Activated T-helper 1 cell treated with Interleukin-2 at 50 U/mL for 16 hours (primary cell): Measurements from ENCODE around the gene ING1.
"Not testable (repeated sequence)": the region's sequence is repeated elsewhere in the genome, so short reads cannot be mapped to it uniquely, and the experiment has no call there.

Experiments used
- DNase-seq: peaks from one replicate; pipeline ENCODE4 v3.0.0-alpha.2; 2020; ENCODE audit warnings: low read depth

Gene ING1, protein sequence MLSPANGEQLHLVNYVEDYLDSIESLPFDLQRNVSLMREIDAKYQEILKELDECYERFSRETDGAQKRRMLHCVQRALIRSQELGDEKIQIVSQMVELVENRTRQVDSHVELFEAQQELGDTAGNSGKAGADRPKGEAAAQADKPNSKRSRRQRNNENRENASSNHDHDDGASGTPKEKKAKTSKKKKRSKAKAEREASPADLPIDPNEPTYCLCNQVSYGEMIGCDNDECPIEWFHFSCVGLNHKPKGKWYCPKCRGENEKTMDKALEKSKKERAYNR

DNA sequence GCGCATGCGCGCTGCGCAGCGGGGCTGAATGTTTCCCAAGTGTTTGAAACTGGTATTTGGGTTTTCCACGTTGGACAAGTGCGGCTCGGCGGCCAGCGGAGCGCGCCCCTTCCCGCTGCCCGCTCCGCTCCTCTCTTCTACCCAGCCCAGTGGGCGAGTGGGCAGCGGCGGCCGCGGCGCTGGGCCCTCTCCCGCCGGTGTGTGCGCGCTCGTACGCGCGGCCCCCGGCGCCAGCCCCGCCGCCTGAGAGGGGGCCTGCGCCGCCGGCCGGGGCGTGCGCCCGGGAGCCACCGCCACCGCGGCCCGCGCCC lies at the start of gene ING1:
ING1 (plus strand) TSS at position 59 of the 311 bp plus-strand sequence. CDS start 450 bp downstream, outside the sequence.
- DNase-seq: no peak

DNA sequence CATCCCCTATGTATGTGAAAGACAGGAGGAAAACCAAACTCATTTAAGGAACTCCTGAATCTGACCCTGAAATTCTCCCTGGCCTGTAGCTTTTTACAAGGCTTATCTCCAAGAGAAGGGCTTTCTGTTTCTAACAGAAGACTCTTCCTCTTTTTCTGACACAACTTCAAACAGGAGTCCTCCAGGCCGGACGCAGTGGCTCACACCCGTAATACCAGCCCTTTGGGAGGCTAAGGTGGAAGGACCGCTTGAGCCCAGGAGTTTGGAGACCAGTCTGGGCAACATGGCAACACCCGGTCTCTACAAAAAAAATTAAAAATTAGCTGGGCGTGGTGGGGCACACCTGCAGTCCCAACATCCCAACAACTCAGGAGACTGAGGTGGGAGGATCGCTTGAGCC lies 49.5 kb upstream of the ING1 start:
- DNase-seq: no peak

DNA sequence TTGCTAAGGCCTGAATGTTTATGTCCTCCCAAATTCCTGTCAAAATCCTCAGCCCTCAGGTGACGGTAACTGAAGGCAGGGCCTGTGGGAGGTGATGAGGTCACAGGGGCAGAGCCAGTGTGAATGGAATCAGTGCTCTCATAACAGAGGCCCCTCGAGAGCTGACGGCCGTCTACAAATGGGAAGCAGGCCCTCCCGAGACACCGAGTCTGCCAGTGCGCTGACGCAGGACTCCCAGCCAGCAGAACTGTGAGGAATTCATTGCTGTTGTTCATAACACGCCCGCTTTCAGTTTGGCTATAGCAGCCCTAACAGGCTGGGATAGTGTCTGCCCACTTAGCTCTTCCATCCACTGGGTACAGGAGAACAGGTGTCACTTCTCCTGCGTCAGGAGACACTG lies 48.8 kb upstream of the ING1 start:
- DNase-seq: no peak

DNA sequence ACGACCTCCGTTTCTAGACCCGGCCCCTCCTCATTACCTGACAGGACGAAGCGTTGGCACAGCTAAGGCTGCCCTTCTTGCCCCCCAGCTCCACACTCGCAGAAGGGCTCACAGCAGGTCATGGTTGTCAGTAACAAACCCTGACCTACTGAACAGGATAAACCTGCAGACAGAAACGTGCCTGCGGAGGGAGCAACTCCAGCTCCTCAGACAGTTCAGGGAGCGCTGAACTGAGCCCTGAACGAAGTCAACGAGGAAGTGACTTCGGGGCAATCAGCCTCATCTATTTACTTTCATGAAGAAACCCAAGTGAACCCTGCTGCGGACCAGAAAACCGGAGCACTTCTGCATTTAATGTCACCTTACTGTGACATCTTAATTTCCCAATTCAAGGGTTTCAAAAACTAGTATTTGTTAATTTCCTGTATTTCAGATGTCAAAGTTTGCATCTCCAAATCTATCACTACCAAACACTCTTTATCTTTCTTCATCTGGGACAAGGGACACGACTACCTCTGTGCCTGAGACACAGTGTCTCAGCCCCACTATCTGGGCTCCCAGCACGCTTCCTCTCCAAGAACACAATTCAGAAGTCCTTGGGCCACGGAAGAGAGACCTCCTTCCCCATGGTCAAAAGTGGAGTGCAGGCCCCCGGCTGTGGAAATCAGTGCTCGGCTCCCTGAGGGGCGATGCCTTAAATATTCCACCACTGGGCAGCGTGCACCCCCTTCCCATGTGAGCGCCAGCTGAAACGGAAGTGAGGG lies 47.8 kb upstream of the ING1 start:
- DNase-seq: no peak

DNA sequence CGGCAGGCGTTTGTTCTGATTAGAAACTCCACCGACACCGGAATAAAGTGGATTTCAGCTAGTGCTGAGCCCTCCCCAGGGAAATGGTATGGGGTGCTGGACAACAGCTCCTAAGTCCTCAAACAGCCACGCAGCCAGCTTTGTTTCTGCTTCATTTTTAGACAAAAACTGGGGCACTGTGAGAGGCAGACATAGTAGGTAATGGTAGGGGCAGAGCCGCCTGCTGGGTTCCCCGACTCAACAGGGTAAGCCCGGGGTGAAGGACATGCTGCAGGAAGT lies 47.3 kb upstream of the ING1 start:
- no peak for DNase-seq

DNA sequence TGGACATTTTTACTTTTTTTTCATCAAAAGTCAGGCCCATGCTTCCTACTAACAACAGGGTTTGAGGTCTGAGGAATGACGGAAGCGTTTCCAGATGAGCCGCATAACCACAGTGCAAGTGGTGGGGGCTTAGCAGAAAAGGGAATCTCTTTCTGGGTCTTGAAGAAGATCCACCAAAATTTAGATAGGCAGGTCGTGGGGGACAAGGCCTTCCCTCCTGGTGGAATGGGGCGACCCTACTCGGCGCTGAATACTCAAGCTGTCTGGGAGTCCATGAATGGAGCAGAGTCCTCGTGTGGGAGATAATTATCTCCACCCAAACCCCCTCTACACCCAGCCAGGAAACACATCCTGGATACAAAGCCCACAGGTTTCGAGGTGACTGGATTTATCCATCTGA lies 44.5 kb upstream of the ING1 start:
- DNase-seq: no peak

DNA sequence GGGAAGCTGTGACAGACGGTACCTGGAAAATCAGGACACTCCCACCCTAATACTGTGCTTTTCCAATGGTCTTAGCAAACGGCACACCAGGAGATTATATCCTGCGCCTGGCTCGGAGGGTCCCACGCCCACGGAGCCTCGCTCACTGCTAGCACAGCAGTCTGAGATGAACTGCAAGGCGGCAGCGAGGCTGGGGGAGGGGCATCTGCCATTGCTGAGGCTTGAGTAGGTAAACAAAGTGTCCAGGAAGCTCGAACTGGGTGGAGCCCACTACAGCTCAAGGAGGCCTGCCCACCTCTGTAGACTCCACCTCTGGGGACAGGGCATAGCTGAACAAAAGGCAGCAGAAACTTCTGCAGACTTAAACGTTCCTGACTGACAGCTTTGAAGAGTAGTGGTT lies 43.7 kb upstream of the ING1 start:
- DNase-seq: not testable (repeated sequence)

DNA sequence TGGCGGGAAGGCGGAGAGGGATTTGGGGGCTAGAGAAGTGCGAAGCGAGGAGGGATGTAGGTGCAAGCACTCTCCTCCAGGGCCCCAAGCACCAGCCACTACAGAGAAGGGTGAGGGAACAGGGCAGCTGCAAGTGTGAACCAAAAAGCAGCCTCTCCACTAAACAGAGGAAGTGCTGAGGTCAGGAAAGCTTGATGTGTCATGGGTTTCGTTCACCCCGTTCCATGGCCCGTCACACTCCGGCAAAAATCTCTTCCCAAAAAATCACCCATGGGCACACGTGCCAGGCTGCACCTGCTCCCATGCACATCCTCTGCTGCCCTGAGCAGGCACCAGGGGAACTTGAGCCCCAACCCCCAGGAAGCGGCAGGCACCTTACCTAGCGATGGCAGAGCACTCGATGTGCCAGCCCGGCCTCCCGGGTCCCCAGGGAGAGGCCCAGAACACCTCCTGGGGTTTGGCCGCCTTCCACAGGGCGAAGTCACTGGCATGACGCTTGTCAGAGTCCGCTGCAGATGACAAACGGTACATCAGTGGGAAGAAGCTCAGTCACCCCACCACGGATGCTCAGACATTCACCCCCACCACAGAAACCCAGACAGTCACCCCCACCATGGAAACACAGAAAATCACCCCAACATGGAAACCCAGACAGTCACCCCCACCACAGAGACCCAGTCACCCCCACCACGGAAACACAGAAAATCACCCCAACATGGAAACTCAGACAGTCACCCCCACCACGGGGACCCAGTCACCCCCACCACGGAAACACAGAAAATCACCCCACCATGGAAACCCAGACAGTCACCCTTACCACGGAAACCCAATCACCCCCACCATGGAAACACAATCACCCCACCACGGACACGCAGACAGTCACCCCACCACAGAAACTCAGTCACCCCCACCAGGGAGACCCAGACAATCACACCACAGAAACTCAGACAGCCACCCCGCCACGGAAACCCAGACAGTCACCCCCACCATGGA lies 36.6 kb upstream of the ING1 start:
- DNase-seq: no peak

DNA sequence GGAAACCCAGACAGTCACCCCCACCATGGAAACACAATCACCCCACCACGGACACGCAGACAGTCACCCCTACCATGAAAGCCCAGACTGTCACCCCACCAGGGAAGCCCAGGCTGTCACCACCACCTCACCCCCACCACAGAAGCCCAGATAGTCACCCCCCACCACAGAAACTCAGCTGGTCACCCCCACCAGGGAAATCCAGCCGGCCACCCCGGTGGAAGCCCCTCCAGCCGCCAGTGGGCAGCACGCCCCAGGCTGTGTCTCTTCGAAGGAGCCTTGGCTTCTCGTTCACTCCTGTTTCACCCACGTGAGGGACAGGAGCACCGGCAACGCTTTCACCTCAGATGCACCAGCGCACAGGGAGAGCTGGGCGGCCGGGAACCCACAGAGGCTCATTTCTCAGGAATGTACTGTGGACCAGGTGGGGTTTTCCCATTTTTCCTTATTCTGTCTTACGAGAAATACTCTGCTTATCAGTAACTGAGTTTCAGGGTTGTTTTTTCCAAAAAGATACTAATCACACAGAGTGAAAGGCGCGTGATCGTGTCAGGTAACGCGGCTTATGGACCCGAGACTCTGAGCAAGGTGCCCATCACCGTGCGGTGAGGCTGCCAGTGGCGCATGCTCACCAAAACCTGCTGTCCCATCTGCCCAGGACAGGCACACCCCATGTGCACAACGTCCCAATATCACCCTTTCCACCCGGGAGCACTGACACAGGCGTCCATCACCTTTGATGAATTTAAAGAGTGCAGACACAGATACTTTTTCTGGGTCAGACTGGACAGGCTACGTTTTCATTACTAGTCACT lies 35.6 kb upstream of the ING1 start:
- no peak for DNase-seq

DNA sequence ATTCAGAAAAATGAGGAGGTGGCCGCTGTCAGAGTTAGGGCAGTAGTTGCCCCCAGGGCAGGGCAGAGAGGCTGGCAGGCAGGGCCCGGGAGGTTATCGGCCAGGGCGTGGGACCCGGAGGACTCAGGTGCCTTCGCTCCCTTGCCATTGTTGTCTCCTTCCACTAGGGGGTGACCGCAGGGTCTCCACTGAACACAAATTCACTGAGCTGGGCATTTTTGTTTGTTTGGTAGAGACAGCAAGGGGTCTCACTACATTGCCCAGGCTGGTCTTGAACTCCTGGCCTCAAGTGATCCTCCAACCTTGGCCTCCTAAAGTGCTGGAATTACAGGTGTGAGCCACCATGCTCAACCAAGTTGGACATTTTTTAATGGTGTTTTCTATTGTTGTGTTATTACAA lies 32.6 kb upstream of the ING1 start:
- no peak for DNase-seq

DNA sequence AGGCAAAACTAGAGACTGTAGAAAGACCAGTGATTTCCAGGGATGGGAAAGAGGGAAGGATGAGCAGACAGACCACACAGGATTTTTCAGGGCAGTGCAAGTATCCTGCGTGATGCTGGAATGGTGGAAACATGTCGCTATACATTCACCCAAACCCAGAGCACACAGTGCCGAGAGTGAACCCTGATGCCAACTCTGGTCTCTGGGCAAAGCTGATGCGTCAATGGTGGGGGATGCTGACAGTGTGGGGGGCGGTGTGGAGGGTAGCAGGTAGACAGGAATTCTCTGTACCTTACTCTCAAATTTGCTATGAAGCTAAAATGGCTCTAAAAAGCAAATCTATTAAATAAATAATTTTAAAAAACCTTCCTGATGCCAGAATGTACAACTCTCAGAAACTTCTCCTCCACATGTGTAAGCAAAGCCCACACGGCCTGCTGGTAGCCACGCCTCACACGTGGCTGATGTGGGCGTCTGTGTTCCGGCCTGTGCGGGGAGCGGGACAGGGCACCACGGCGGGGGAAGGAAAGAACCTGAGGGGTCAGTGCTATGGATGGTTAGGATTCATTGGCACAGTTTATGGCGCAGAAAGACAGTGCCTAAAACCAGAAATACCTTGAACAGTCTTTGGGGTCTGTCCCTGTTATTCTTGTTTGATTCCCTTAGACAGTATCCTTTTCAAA lies 31.5 kb upstream of the ING1 start:
- DNase-seq: no peak

DNA sequence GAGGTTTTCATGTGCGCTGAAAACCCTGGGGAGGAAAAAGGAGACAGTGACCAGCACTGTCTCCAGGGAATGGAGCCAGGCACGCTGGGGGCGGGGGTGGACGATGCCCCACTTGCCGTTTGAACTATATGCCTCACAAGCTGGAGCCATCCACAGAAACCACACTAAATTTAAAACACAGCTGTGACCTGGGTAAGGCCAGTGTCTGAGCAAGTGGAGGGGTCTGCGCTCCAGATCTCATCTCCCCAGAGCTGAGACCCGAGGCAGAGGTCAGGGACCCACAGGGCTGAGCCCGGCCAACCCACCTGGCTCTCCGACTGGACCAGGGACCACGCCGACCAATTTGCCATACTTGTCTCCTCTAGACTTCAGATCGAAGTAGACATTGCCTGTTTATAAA lies 30.8 kb upstream of the ING1 start:
- no peak for DNase-seq

DNA sequence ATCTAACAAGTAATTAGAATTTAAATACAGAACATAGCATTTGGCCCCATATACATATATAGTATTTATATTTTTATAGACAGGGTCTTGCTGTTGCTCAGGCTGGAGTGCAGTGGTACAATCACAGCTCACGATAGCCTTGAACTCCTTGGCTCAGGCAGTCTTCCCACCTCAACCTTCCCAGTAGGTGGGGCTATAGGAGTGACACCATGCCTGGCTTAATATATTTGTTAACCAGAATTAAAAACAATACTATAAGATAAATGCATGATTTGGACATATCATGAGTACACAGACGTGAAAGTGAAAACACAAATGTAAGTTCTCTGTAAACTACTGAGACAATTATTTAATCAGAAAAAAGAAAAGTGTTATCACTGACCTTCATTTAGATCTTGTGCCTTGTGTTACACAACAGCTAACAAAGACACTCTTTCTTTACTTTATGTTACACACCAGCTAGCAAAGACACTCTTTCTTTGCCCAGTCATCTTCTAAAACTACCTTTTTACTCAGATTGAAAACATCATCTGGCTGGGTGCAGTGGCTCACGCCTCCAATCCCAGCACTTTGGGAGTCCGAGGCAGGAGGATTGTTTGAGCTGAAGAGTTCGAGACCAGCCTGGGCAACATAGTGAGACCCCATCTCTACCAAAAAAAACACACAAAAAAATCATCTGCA lies 30.2 kb upstream of the ING1 start:
- DNase-seq: no peak

DNA sequence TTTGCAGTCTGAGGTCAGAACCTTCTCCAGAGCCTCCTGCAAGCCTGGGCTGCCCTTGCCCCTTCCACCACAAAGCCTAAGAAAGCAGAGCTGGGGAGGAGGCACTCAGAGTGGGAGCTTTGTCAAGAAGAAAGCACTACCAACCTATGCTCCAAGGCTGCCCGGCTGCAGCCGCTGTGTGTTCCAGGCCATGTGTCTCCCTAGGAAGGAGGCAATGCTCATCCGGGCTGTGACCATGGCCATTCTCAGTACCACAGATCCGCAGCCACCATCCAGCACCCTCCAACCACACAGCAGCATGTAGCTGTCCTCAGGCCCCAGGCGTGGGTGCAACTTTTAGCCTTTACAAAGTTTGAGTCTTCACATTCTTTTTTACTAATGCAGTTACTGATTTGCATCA lies 29.6 kb upstream of the ING1 start:
- no peak for DNase-seq

DNA sequence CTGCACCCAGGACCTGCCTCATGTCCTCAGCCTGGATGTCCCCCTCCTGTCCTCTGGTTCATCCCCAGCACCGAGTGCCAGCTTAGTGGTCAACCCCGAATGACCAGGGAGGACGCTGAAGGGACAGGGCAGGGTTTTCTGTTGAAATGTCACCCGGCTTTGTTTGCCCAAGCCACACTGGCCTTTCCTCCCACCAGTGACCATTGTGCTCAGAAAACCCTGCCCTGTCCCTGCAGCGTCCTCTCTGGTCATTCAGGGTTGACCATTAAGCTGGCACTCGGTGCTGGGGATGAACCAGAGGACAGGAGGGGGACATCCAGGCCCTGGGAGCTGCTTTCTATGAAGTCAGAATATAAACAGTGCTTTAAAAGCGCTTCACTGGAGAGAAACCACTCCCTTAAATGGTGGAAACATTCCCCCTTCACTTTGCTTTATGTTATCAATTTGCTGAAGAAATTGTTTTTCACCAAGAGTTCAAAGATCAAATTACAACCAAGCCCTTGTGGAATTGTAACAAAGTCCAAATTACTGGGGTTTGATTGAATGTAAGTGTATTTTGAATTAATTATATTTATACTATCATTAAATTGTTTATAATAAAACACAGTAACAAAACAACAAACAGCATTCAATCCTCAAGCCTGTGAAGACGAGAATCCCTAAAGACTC lies 29.0 kb upstream of the ING1 start:
- no peak for DNase-seq

DNA sequence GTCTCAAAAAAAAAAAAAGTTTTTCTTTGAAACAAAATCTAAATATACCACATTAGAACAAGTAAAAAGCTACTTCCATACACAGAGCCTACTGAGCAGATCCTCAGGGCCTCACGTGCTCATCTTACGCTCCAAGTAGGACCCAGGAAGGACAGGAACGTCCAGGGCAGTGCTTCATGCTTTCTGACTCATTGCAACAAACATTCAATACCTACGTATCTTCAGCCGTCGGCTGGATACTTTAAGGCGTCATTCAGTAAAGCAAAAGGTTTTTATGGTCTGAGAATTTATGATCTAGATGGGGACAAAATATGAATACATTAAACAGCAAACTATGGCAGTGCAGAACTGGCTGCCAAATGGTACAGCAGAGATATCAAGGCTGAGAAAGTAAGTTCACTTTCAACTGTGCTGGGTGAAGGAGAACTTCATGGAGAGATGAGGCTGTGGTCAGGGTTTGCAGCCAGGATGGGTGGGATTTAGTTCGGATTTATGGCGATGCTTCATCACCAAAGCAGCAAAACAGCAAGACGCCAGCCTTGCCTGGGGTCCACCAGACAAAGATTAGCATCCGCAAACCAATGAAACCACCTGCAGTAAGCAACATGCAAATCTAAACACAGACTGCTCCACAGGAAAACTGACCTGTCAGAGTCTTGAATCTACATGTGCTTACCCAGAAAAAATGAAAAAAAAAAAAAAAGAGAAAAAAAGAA lies 28.0 kb upstream of the ING1 start:
- no peak for DNase-seq

DNA sequence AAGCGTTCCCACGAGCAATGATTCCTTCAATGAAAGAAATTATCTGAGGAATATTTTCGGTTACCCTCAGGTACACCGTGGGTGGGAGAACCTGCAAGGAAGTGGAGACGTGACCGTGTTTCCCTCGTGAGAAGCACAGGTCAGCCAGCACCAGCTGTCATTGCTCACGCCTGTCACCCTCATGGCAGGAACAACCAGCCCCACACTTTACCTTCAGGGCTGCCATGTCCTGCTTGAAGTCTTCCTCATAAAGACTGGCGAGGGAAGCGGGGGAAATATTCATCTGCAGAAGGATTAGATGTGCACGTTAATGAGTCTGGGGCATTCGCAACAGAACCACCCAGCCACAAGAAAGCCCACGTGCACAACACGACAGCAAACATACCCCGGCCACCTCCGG lies 25.8 kb upstream of the ING1 start:
- no peak for DNase-seq

DNA sequence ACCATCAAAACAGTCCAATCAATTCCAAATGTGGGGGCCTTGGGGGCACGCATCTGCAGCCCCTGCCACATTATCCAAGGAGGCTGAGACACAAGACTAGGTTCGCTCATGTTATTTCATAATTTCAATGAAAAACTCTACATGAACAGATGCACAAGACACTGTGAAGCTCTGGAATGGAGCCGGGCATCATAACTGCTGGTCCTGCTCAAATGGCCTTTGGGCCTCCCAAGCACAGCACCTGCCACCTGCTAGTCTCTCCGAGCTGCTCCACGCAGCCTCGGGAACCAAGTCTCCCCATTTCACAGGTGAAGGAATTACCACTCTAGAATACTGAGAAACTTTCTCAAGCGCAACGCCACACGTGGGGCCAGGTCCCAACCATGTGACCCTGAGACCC lies 24.5 kb upstream of the ING1 start:
- DNase-seq: no peak

DNA sequence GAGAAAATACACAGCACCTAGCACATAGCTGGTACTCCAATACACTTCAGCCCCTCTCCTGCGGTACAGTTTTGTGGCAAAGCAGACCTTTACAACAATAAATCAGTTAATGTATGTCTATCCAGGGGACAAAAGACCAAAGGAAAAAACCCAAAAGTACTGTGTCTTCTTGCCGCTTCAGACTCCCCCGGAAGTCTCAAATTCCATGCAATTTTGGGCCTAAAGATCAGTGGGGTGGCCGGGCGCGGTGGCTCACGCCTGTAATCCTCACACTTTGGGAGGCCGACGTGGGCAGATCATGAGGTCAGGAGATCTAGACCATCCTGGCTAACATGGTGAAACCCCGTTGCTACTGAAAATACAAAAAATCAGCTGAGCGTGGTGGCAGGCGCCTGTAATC lies 23.8 kb upstream of the ING1 start:
- no peak for DNase-seq

DNA sequence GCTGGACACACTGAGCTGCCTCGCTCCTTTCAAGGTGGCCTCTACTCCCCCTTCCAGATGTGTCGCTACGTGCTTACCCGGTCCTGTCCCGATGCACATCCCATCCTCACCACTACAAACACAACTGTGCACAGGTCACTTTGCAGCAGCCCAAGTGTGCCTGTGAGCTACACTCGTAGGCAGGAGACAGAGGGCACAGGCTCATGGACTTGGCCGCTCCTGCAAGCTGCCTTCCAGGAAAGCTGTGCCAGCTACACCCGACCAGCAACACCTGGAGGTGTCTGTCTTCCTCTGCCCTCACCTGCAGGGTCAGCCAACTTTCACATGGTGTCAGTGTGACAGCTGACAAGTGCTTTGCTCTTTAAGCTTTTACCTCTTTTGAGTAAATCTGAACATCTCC lies 23.0 kb upstream of the ING1 start:
- no peak for DNase-seq
